ENCODE data around the gene HDAC9.

HDAC9 gene

DNA sequence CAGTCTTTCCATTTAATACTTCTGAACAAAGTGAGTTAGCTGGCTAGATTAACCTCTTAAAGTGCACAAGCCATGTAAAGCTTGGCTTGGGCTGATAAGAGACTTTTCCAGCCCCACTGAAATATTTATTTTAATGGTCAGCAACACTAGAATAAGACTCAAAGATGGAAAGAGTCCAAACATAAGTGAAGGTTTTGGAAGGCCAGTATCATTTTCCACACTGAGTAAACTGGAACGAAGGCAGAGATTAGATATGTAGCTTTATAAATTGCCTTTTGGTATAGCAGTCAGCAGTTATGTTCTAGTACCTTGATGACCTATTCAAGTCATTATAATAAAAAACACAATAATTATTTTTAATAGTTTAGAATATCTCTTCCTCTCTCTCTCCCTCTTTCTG lies 102.2 kb downstream of the HDAC9 start:
- DNase-seq (ENCODE audit: low read depth), result no peak

DNA sequence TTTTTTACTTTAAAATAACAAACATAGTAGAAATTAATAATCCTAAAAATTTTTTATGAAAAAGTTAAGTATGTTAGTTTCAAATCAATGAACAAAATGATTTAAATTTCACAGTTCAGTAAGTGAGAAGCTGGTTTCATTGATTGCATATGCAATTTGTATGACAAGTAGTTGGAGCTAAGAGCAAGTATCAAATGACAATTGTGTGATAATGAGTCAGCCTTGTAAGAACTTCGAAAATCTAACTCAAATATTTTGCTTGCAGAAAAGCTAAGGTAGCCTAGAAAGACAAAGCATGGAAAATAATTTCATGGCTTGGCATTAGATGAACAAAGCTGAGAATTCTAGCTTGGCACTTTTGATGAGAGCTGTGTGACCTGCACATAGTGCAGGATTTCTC lies 111.5 kb downstream of the HDAC9 start:
- no peak for DNase-seq (ENCODE audit: low read depth)

DNA sequence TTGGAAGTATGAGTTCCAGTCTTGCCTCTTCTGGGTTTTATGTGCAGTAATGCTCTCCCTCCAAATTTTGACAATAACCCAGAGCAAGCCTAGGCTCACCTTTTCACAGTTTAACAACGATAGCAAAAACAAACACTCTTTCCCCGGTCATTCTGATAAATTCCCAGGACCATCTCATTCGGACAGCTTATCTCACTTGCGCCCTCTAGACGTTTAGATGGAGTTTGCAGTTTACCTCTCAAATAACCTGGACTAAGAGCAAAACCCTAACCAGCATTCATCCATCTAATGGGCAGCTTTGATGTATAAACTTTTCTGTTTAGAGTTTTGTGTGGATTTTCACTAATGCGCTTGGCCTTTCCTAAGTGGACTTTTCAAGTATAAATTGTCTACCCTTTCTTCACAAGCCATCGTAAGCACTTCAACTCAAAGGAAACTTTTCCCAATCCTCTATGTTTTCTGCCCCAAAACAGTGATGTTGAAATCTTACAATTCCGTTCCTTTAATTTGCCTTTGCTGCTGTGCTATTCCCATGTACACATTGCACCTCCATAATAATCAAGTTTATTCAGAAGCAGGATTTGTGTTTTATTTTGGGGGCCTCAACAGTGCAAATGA lies 114.9 kb downstream of the HDAC9 start:
- no peak for DNase-seq (ENCODE audit: low read depth)

DNA sequence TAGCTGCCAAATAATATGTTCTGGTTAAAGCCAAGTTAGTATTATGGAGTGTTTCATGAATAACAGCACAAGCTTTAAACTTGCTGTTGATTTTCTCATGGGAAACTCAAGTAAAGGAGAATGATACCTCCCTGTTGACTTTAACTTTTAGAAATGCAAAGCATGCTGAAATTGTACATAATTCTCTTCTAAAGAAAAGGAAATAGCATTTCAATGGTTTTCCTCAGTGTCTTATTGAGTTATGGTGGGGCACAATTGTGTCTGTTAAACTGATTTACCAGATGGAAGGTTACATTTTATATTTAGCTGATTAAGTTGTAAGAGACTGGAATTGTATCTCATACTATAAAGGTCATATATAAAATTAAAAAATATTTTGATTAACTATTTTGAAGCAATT lies 119.3 kb downstream of the HDAC9 start:
- no peak for DNase-seq (ENCODE audit: low read depth)

DNA sequence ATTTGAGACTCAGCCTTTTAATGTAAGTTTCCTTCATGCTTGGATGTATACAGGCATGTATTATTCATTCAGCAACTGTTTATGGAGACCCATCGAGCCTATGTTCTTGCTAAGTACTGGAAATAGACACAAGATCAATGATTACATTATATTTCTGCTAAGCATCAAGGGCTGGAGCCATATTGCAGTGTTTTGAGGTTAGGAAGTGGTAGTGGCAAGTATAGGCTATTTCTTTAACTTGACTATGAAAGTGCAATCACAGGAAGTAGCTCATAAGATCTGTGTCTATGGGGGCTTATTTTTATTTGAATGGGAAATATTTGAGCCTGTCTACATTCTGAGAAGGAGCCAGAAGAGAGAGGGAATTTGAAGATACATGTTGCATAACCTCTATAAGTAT lies 123.8 kb downstream of the HDAC9 start:
- DNase-seq (ENCODE audit: low read depth), result no peak

DNA sequence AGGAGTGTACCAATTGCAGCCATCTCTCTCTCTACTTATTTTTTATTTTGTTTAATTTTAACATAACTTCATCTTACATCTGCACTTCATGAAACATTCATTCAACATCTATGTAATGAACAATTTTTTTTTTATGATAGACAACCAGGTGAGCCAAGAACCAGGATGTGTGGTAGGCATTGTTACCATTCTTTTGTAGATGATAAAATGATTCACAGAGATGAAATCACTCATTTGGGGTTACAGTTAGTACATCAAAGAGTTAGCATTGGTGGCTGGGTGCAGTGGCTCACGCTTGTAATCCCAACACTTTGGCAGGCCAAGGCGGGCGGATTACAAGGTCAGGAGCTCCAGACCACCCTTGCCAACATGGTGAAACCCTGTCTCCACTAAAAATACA lies 127.8 kb downstream of the HDAC9 start:
- DNase-seq (ENCODE audit: low read depth), result no peak

DNA sequence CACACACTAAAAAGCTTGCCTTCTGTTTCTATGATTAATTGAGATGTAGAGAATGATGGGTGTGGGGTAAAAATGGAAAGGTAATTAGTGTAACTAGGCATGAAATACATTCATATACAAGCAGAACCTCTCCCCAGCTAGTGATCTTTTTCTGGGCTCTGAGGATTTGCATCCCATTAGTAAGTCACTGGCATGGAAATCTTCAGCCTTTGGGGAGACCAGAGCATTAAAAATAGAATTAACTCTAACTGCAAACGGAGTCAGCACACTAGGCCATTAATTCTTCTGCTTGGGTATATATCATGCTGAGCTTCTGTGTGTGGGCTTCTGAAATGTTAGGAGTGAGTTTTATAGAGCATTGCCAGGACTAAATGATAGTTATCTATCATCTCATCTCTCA lies 128.9 kb downstream of the HDAC9 start:
- no peak for DNase-seq (ENCODE audit: low read depth)

DNA sequence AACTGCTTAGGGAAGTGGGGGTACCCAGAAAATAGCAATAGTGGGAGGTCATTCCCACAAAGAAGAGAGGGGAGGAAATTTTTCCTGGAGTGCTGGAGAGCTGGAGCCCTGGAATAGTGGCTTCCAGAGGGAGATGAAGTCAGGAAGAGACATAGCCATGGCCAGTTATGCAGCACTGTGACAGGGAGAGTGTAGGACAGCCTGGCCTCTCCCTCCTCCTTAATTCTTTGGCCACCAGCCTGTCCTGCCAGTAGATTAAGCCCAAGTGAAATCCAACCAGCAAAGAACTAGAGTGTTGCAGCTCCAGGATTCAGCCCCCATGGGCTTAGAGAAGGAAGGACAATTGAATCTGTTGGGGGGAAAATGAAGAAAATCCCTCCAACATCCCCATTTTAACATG lies 130.5 kb downstream of the HDAC9 start:
- DNase-seq (ENCODE audit: low read depth), result no peak

DNA sequence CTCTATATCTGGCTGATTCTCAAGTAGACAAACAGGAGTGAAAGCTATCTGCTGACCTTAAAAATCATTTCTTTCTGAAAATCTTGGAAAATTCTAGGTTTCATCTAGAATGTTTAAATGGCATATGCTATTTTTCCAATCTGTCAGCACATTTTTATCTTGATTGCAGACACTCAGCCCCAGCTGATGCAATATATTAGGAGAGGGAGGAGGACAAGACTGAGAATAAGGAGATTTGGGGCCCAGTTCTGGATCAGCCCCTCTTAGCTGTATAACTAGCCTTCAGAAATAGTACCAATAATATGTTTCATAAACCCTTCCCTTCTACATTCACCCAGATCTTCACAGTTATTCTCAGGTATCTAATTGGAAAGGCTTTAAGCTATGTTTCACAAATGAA lies 131.2 kb downstream of the HDAC9 start:
- no peak for DNase-seq (ENCODE audit: low read depth)

DNA sequence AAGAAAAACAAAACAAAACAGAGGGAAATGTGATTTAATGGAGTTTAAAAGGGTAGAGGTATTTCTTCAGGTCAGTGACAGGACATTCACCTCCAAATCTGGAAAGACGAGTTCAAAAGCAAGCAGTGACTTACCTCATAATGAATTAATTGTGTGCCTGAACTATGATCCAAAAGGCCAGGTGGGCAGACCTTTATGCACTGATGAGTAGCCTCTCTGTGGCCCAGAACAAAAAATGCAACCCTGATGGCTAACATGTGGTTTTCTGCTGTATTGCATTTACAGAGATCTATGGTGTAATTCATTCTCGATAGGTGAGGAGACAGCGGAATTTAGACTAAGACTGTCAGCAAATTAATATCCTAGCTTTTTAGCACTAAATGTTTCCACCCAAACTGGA lies 142.0 kb downstream of the HDAC9 start:
- no peak for DNase-seq (ENCODE audit: low read depth)

DNA sequence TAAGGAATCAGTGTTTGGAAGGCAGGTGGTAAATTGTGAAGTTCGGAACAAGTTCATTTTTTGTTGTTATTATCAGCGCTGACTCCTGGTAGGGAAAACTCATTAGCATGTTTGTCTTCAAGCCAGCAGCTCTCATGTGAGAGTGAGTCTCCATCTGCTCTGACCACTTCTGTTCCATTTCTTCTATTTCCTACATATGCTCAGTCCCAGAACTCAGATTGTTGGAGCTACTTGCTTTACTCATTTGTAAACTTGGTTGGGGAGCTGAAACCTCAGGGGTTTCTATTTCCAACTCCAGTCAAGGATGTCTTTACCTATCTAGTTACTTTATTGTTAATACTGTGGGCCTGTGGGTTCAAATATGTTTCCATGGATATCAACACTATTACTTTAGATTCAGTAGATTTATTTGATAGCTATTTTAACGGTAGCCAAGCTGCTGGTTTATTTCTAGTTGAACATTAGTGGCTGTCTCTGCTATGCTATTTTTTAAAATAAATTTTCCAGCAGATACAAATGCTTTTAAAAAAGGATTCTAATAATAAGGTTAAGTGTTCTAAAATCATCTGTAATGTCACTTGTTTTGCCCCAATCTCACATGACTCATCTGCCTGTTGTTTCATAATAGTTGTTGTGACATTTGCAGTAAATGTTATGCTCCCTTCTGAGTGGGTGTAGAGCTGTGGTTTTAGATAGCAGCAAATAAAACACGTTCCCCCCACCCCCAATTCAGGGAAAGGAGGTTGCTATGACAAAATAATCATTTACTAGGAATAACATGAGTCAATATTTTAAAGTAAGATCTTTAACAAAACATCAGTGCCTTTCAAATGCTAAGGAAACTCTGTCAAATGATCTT lies 143.3 kb downstream of the HDAC9 start:
- no peak for DNase-seq (ENCODE audit: low read depth)

DNA sequence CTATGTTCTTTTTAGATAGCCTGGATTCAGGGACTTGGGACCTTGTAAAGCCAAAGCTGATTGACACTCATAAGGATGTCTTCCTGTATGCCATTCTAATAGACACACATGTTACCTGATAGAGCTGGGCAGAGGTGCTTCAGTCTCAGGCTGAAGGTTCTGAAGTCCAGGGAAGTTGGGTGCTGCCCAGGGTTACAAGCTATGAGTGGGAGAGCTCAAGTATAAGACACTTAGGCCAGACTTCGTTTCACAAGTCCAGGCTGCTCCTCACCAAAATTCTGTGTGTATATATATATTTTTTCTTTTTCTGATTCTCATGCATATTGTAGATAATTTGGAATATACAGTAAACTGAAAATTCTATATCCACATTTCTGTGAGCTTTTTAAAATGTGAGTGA lies 144.2 kb downstream of the HDAC9 start:
- DNase-seq (ENCODE audit: low read depth), result no peak

DNA sequence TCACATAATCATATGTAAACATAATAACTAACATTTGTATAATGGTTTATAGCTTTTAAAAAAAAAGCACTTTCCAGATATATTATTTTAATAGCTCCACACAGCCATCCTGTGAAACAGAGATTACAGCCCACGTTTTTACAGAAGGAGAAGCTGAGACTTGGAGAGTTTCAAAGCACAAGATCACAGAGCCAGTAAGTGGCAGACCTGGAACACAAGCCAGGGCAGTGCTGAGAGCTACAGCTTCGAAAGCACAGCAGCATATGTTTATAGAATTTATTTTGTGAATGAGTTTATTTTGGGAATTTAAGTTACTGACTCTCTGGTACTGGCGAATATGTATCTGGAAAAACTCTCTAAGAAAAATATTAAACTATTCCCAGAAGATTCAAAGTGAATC lies 149.4 kb downstream of the HDAC9 start:
- DNase-seq (ENCODE audit: low read depth), result no peak

DNA sequence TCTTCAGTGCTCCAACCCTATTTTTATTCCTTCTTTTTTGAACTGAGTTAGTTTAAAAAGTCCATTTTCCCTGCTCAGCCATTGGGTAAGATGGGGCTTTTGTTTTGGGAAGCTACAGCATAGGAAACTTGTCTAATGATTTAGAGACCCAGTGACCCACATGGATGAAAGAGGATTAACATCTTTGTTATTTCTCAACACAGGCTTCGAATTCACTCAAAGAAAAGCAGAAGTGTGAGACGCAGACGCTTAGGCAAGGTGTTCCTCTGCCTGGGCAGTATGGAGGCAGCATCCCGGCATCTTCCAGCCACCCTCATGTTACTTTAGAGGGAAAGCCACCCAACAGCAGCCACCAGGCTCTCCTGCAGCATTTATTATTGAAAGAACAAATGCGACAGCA lies 152.0 kb downstream of the HDAC9 start:
- DNase-seq (ENCODE audit: low read depth), result no peak

DNA sequence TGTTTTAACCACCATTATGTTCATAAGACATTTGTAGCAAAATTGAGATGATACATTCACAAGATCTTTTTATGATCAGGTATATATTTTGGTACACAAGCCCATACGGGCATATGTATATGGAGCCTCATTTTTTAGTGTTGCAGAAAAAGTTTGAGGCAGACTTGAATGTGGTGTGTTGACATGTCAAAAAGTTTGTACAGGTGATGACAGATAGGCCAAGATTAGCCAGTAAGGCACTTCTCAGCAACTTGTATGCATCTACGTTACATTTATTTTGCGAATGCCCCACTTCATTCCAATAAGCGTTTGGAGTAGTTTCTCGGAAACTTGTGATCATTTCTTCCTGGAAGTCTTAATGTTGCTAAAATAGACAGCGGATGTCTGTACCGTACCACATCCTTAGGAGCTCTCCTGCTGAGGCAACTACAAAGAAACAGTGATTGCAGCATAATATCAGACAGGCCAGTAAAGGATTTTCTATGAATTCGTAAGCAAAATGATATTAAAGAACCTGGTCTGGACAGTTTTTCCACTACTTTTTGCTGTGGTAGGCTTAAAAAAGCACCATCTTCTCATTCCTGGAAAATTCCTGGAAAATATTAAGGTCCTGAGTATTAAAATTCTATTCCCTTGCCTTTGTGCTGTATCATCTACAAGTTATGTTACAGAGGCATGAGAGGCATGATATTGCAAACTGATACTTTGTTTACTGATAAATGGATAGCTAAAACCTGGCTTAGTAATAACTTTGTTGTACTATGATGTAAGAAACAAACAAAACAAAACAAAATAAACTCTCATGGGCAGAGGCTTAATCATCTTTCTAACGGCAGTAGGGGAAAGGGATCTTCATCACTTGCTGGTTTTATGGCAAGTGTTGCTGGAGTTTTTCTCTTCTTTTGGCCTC lies 153.6 kb downstream of the HDAC9 start:
- DNase-seq (ENCODE audit: low read depth), result no peak

DNA sequence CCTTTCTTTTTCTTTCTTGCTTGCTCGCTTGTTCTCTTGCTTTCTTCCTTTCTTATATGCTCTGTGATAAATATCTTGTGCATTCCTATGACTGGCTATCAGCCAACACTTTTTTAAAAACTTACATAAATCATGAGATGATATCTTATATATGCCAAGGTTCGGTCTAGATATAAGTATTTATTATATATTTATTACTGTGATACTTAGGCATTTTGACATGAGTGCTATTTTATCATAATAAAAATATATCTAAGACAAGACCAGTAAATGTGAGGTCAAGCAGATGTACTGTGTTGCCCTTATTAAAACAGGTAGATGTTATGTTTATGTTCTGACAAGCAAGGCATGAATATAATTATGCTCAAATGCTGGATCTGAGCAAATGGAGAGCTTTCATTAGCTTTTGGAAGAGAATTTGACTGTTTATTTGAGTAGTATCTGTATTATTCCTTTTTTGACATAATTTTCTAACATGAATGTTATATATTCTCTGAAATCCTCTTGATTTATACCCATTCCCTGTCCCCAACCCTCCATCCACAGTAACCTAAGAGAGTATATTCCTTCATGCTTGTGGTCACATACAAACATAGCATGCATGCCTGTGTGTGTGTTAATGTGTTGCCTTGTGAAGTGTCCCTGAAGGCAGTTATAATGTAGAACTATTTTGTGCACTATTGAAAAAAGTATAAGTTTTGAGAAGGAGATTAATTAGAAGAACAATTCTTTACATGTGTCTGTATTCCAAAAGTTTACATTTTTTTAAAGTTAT lies 158.0 kb downstream of the HDAC9 start:
- no peak for DNase-seq (ENCODE audit: low read depth)

DNA sequence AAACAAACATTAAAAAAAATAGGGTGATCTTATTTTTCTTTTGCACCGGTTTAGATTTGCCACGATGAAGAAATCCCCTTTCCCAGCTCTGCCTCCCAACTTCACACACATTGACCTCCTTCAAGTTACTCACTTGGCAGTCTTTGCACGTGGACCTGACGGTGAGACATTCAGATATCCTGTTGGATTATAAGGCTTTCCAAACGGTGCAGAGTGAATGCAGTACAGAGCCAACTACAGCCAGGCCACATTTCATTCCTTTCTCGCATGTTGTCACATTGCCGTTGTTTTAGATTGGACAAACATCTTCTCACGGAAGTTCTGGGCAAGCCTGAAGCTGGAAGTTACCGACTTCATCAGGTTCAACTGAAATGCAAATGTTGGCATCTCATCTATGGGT lies 159.2 kb downstream of the HDAC9 start:
- no peak for DNase-seq (ENCODE audit: low read depth)

DNA sequence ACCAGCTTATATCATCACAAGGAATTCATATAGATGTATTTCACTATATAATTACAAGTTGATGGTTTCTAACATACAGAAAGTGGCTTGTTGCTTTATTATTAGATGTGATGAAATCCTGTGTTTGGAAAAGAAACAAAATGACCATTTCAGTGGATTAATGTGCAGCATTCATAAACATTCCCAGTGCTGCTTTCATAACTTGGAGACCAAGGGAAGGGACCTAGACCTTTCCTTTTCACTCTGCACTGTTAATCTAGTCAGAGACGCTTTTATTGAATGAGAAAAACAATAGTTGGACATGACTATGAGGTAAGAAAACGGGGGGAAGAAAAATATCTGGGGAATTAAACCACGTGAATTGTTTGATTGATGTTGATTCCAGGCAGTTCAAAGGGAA lies 160.0 kb downstream of the HDAC9 start:
- DNase-seq (ENCODE audit: low read depth), result no peak

DNA sequence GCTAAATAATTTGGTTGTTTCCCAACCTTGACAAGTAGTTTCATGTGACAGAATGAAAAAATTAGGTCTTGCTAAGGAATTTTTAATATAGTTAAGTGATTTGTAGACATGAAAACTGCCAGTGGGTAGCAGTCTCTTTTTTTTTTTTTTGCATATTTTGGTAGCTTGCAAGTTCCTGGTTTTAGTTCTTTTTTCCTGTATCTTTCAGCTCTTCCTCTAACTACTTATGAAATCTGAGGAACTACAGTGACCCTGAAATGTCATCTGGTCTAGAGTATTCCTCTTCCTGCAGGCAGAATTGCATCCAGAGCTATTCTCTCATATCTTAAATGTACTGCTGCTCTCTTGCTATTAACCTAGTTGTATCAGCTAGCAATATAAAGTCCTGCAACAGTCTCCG lies 160.4 kb downstream of the HDAC9 start:
- DNase-seq (ENCODE audit: low read depth), result no peak

DNA sequence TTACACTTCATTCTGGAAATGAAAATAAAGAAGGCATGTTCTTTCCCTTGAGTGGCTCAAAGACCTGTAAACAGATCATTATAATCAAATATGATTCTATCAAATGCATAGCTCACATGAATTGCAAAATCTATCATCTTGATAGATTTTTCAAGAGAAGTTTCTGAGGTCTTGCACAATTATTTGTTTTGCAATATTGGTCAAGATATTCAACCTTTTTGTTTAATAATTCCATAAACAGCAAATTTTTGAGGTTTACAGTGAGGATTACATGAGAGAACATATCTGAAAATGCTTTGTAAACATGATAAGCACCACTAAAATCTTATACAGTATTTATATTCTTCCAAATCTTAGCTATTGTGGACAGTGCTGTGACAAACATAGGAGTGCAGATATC lies 160.8 kb downstream of the HDAC9 start:
- DNase-seq (ENCODE audit: low read depth), result no peak

DNA sequence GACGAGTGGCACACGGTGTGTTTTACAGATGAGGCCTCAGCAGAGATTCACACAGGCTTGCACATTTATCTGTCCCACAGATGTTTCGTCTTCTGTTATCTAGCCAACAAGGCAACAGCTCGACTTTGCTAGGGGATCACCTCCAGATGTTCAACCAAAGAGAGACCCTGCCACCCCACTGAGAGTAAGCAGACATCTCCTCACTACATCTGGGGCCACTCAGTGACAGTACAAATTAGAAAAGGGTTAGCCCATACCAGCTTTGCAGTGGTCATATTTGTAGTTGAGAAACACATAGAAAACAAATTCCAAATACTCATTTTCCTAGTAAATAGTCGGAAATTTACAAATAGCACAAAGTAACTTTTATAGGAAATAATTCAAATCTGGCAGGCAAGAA lies 164.2 kb downstream of the HDAC9 start:
- DNase-seq (ENCODE audit: low read depth), result no peak

DNA sequence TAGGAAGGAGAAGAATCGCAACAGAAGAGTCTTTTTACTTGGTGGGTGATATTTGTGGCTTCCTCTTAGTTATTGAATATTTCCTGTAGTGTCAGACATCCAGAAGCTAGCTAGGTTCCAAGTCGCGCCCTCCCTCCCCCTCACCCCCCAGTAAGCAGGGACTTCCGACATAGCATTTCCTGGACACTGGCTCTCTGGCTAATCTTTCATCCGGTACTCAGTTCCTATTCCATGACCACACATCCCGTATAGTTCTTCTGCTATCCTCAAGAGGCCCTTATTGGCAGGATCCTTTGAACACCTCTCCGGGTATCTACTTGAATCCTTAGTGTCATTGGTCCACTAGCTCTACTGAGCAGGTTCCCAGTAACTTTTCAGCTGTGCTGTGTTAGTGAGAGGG lies 167.8 kb downstream of the HDAC9 start:
- DNase-seq (ENCODE audit: low read depth), result no peak

Data from activated T-helper 1 cell treated with Interleukin-2 at 50 U/mL for 16 hours (primary cell).